Transverse colon (tissue), 4 donors: Measurements from ENCODE around the gene OCEL1.

Experiments
- POLR2A ChIP-seq: fragments of 450-650 bp; IDR thresholded peaks from one replicate; pipeline ENCODE4 v1.6.1; 2016; ENCODE audit warnings: antibody characterized with exemption, mild to moderate bottlenecking, moderate library complexity
- POLR2AphosphoS5 ChIP-seq, 3 donors: sonication (generic); formaldehyde crosslinking; IDR thresholded peaks; one replicate each; pipeline ENCODE4 v1.6.1; 2016; ENCODE audit warnings: antibody characterized with exemption in 3 of 3
- TF ChIP-seq, protein P1 (sequence below), 5 experiments: fragments of 200-600 bp in 3 of 5; fragments of 450-650 bp in 2 of 5; sonication (generic) in 3 of 5; IDR thresholded peaks; 1 replicate in 2 of 5; 2 replicates in 3 of 5; pipeline ENCODE4 v1.5.1; 2016 to 2017; ENCODE audit warnings: antibody characterized with exemption in 5 of 5, inconsistent platforms in 3 of 5, mild to moderate bottlenecking in 2 of 5, moderate library complexity in 1 of 5

DNA sequence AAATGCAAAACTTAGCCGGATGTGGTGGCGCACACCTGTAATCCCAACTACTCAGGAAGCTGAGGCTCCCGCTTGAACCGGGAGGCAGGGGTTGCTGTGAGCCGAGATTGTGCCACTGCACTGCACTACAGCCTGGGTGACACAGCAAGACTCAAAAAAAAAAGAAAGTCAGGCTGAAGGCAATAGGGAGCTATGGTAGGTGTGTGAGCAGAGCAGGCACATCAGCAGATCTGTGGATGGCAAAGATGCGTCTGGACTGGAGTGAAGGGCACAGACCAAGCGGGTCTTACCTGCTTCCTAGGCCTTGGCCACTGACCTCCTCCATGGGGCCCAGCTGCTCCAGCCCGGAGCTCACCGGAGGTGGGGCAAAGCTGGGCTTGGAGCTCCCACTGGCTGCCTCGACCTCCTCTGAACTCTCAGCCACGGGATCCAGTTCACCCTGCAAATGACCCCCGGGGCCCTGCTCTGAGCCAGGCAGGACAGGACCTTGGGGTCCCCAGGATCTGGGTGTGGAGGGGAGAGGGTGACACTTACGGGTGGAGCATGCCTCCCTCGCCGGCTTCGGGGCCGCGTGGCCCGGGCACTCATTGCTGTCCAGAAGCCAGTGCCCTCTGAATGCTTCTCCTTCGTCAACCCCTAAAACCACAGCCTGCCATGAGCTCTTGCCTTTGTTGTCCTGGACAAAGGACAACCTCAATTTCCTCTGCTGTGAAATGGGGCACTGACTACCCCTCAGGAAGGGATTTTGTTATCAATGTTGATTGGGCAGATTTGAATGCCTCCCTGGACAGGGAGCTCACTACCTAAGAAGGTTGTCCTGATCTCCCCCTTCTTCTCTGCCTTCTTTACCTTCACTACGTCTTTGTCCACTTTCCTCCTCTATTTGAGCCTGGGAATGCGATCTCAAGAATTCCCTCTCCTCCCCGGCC lies 38.0 kb downstream of the OCEL1 start:
- TF ChIP-seq, protein P1, sequence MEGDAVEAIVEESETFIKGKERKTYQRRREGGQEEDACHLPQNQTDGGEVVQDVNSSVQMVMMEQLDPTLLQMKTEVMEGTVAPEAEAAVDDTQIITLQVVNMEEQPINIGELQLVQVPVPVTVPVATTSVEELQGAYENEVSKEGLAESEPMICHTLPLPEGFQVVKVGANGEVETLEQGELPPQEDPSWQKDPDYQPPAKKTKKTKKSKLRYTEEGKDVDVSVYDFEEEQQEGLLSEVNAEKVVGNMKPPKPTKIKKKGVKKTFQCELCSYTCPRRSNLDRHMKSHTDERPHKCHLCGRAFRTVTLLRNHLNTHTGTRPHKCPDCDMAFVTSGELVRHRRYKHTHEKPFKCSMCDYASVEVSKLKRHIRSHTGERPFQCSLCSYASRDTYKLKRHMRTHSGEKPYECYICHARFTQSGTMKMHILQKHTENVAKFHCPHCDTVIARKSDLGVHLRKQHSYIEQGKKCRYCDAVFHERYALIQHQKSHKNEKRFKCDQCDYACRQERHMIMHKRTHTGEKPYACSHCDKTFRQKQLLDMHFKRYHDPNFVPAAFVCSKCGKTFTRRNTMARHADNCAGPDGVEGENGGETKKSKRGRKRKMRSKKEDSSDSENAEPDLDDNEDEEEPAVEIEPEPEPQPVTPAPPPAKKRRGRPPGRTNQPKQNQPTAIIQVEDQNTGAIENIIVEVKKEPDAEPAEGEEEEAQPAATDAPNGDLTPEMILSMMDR (IDR thresholded peaks at IDR 0.05), result no peak
- TF ChIP-seq POLR2AphosphoS5 (IDR thresholded peaks at IDR 0.05), result no peak
- TF ChIP-seq POLR2A, result no peak
